ENCODE measurements around the gene LMO1.

LMO1 gene

GRCh38 chr11:8288166-8288772 lies 24.6 kb upstream of the LMO1 start:
- DNase-seq, result no peak

- no peak for DNase-seq
Measured at GRCh38 chr11:8287703-8288102, 24.0 kb upstream of the LMO1 start.

DNA sequence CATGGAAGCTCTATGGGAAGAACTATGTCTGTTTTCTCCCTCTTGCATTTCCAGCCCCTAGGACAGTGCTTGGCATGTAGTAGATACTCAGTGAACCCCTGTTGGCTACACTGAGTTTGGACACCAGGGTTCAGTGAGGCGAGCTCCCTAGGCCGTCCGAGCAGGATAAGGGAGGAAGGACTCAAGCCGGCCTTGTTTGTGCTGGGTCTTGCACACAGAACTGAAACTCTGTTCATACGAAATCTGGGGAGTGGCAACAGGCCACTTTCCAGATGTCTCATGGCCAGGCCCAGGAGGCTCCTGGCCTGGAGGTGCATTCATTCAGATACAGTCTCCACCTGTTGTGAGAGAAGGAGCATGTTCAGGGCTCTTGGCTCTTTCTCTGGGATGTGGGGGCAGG lies 23.6 kb upstream of the LMO1 start:
- no peak for DNase-seq

DNA sequence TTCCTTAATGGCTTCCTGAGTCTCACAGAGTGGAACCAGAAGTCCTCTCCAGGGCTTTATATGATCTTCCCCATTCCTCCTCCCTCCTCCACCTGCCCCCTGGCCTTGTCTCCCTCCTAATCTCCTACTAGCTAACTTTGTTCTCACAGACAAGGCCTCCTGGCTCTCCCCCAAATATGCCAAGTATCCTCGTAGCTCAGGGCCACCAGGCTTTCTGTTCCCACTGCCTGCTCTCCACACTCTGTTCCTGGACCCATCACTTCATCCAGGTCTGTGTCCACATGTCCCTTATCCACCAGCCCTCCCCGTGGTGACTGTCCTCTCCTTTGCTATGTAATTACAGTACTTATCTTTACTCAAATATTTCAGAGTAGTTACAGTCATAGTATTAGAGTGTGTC lies 23.2 kb upstream of the LMO1 start:
- DNase-seq, result no peak

DNA sequence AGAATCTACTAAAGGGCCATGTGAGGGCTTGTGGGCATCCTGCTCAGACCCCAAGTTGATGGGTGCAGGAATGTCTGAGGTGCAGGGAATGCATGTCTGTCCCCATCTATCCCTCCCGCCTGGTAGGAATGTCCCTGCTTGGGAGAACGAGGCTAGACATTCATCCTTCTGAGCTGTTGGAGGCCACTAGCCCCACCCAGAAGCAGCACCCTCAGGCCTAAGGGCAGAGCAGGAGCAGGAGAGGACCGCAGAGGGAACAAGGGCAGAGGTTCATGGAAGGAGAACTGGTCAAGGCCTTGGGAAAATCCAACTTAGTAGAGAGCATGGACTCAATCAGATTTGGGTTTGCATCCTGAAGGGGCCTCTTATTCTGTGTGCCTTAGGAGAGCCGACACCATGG lies 22.1 kb upstream of the LMO1 start:
- no peak for DNase-seq

DNA sequence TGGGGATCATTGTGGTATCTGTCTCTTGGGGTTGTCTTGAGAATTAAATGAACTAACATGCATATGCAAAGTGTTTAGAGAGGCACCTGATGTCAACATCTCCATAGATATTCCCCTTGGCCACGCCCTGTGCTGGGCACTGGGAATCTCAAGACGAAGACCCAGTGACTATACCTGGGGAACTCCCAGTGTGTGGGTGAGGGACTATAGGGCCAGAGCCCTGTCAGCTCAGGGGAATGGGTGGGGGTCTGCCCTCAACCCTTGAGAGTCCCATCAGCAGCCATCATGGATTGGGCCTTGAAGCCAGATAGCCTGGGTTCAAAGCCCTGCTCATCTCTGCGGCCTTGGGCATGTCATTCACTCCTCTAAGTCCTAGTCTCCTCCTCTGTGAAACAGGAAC lies 21.6 kb upstream of the LMO1 start:
- no peak for DNase-seq

DNA sequence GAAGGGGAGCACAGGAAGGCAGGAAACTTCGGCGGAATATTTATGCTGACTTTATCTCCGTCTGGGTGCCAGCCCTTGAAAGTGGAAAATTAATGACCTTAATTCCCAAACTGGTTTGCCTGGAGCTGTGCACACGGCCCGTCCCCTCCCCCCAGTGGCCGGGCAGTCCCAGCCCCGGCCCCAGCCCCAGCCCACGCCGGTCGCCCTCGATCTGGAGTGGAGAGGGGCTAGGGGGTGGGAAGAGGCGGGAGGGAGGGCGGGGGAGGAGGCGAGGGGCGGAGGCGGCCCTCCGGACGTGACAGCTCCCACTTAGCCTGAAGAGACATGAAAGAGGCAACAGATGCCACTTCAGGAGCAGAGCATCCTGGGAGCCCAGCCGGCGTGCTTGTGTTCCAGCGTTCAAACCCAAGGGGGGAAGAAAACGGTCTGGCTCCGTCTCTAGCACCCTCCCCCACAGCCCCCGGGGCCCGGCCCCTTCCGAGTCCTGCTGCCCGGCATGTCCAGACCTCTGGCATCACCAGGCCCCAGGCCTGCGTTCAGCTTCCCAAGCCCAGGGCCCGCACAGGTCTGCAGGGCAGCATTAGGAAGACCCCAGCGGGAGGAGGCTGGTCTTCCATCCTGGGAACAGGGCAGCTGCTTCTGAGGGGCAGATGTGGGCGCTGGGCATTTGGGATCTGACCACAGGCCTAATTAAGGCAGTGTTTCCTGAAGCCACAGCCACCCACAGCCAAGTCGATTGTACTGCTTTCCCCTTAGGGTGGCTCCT lies 20.0 kb upstream of the LMO1 start:
- peak; percentile 19 to 41 for DNase-seq

- no peak for DNase-seq
Measured at GRCh38 chr11:8283100-8283464, 19.4 kb upstream of the LMO1 start.

GRCh38 chr11:8282631-8283030 lies 19.0 kb upstream of the LMO1 start:
- no peak for DNase-seq

- DNase-seq, result no peak
Measured at GRCh38 chr11:8281266-8281665, 17.6 kb upstream of the LMO1 start.

GRCh38 chr11:8277691-8278090 lies 14.0 kb upstream of the LMO1 start:
- DNase-seq, result no peak

DNA sequence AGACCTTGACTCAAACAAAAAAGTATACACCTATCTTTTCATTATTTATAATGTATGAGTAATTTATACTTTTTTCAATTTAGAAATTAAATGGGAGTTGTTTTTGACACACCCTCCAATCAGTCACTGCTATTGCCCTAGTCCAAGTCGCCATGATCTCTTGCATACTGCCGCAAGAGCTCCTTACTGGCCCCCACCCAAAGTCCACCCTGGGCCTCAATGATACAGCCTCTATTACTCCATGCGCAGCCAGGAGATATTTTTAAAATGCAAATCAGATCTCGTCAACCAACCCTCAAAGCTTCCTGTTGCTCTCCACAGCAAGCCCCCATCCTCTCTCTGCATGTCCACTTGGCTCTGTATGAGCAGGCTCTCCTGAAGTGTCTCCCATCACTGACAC lies 12.8 kb upstream of the LMO1 start:
- DNase-seq, result no peak

DNA sequence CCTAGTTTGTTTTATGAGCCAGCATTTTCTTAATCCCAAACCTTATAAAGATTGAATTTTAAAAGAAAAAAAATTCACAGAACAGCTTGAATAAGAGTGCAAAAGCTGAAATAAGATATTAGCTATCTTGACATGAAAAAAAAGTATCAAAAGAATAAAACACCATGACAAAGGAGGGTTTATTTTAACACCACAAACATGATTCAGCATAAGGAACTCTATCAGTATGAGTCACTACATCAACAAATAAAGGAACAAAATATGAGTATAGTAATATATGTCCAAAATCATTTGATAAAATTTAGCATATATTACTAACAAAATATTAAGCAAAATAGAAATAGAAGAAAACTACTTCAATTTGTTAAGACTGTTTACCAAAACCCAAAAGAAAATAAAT lies 9.6 kb upstream of the LMO1 start:
- no peak for DNase-seq

DNA sequence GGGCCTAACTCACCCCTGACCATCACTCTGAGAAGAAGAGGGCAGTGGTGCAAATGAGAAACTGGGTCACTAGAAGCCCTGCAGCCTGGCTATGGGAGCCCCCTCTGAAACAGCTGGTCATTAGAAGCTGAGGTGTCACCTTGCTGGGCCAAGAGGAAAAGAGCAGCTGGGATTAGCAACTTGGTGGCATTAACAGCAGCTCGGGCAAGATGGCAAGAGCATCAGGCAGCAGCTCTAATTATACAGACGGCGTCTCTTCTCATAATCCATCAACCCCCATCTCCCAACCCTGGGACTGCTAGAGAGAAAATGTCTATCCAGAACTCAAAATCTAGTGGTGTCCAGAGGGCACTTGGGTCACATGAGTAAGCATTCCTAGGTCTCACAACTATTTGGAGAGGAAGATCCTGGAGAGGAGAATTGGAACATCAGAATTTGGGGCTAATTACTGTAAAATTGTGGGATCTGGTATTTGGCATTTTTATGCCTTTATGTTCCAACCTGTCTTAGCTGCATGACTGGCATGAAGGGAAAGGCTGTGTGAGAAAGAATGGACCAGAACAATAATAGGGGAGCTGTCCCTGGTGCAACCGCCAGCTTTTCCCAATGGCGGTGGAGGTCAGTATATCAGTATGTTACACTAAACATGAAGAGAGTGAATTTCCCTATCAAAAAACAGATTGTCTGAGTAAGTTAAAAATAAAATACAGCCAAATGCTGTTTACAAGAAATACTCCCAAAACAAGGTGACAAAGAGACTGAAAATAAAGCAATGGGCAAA lies 7.6 kb upstream of the LMO1 start:
- DNase-seq, result no peak

- no peak for DNase-seq
Measured at GRCh38 chr11:8269636-8270035, 6.0 kb upstream of the LMO1 start.

DNA sequence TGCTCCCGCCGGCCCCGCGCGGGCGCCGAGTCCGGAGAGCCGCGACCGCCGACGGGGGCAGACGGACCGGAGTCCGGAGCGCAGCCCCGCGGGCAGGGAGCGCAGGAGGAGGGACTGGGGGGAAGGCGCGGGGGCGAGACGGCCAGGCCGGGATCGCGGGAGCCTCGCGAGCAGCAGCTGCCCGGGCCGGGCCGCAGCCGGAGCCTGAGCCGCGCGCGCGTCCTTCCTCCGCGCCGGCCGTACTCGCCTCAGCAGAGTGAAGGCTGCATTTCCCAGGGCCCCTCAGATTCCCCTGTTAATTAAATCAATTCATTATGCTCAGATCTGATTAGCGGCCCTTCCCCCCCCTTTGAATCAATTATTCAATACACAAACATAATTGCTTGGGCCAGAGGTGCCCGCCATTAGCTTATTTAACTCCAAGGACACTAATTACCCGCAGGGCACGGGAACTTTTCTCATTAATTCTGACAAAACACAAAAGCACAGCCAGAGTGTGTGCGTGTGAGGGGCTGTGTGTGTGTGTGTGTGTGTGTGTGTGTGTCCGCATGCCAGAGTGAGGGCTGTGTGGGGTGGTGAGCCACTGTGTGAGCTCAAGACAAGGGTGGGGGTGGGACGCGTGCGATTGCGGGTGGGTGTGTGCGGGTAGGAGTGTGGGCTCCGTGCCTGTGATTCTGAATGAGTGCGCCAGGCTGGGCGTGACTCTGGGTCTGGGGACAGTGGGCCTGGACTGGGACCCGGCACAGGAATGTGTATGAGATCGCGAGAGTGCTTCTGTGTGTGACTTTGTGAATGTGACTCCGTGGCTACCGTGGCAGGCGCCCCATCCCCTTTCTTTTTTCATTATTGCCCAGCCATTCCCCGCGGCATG lies 5.1 kb upstream of the LMO1 start:
- DNase-seq, result no peak

DNA sequence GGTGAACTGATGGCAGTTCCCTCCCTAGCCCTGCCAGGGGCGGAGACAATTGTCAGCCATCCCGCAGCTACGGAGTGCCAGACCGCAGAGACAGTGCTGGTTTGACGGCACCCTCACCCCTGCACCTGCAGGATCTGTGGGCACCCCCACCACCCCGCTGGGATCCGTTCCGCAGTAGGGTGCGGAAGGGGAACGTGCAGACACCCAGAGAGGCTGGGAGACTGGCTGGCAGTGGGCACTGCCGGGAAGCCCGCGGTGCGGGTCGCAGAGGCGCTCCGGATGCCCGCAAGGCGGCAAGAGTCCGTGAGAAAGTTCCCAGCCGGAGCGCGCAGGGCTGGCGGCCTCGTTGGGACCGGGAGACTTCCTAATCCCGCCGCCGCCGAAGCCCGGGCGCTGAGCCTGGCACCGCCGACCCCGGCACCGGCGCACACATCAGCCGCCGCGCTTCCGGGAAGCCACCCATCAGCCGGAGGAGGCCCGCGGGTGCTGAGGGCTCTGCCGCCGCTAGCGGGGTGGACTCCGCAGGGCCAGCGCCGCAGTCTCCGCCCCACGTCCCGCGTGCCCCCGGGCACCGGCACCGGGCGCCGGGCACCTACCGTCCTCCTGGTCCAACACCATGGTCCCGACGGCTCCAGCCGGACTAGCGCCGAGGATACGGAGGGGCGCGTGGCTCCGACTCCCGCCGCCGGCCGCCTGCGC lies 4.3 kb upstream of the LMO1 start:
- no peak for DNase-seq

GRCh38 chr11:8267280-8267679 lies 3.6 kb upstream of the LMO1 start:
- DNase-seq, result no peak

DNA sequence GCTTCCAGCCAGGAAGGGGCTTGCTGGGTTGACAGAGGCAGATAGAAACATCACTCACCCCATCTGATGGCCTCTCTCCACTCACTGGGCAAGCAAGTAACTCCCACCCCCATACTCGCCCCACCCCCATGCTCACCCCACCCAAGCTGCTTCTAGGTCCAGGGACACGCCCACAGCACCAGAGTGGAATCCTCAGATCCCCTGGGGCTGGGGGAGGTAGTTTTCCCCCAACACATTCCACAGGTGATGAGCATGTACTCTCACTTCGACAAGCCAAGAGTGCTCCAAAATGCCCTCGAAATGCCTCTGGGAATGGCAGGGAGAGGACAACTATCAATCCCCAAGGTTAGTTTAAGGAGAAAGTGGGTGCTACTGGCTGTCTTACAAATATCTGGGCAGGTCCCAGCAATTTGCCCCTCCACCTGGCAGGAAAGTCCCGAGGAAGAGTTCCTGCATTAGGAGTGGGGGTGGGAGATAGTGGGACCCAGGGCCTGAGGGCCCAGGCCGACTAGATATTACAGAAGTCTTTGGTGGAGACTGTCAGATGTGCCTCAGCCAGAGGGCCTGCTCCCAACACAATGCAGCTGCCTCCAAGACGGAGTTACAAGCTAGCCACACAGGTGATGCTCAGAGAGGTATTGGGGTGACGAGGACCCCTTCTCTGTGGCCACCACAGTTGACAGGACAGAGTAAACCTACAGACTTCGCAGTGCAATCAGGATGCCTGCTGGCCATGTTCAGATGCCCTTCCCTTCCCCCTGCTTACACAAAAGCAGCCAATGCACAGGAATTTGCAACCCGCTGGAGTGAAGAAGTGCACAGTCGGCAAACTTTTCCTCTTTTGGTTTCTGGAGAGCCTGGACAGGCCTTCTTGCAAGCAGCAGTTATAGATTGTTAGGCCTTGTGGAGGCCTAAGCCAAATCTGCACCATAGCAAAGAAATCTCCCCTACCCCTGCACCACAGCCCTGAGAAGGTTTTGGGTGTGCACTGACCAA lies 2.9 kb upstream of the LMO1 start:
- no peak for DNase-seq

DNA sequence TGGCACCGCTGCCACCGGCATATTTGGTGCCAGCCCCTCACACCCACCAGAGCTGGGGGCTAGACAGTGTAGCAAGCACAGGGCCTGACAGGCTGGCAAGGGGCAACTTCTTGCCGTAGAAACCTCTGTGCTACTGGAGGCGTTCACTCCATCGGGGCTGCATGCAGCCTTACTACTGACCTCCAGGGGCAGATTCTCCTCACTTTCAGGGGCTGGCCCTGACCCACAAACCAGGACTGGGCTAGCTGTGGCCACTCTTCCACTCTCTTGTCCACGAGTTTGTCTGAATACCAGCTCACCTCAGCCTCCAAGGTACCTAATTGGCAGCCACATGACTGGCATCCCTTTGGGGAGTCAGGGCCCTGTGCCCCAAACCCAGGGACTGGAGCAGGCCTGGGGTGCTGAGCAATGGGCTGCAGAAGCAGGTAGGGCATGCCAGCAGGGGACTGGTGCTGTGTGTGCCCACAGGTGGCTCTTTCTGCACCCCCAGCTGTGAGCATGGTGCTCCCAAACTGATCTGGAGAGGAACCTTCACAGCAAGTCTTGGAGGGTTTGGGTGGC lies 2.1 kb upstream of the LMO1 start:
- DNase-seq, result no peak

Data from NCI-H187 (cell line).